GM18519 (cell line): ENCODE data around the gene SNAPC4.
"Not testable (repeated sequence)": the region's sequence is repeated elsewhere in the genome, so short reads cannot be mapped to it uniquely, and the experiment has no call there.

ENCODE experiments used
- ATAC-seq: cut with Tn5 transposase; IDR thresholded peaks from one replicate; pipeline ENCODE4 v1.9.1; 2021; ENCODE audit warnings: mild to moderate bottlenecking, moderate library complexity; ENCODE audit not compliant: unreplicated experiment, low FRiP score

The SNAPC4 gene

GRCh38 chr9:136434580-136435169 is 34.7 kb upstream of the SNAPC4 start:
- no peak for ATAC-seq

DNA sequence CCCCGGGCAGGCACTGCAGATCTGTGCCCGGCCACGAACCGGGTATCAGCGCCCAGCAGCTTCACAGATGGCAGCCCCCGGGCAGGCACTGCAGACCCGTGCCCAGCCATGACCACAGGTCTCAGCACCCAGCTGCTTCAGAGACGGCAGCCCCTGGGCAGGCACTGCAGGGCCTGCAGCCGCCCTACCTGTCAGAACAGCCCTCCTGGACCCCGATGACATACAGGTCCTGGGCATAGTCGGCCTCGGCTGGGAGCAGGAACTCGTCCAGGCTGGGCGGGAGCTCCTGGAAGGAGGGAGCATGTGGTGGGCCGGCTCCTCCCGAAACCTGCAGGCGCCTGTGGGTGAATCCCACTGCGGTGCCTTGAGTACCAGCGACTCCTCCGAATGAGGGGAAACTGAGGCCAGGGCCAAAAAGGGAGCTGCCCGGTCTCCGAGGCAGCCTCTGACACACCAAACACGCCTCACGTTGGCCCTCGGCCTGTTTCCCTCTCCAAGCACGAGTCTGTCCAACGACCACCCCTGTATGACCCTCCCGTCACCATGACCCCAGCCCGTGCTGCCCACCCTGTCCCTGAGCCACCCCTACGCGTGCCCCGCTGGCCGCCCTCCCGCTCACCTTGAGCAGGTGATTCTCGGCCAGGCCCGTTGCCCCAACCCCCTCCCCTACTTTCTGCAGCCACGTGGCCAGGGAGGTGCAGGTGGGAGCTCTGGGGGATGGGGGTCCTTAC is 34.0 kb upstream of the SNAPC4 start:
- no peak for ATAC-seq

- no peak for ATAC-seq
These were observed 33.2 kb upstream of the SNAPC4 start for GRCh38 chr9:136433043-136433715.

DNA sequence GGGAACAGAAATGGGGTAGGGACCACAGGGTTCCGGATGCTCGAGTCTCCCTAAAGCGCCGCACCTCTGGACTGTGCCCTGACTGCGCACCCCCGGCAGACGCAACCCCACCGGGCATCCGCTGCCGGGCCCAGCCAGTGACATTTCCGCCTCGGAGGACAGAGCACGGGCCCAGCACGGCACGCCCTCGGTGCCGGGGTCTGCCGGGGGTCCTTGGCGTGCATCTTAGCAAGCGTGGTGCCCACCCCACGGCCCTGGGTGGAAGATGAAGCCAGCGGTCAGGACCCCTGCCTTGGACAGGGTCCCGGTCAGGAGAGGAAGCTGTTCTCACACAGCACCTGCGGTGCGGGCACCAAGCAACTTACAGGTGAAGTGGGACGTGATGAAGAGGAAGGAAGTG is 32.6 kb upstream of the SNAPC4 start:
- ATAC-seq = no peak

DNA sequence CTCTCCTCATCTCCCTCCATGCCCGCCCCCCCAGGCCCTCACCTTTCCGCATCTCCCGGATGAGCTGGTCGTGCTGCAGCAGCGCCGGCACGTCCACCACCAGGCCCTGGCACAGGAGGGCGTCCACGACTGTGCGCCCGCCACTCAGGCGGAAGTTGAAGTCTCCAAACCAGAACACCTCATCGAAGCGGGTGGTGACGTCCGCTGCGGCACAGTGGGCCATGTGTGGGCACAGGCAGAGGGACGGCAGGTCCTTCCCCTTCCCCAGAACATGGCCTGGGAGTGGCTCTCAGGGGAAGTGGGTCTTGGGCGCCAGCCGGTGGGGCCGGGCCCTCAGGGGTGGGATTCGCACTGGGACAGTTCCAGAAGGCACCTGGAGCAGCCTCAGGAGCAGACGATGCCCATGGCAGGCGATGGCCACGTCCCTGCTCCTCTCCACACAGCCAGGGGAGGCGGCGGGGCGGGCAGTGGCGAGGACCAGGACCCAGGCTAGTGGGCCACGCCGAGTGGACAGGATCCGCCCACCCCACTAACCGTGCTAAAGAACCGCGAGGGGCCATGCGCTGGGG is 31.9 kb upstream of the SNAPC4 start:
- no peak for ATAC-seq

DNA sequence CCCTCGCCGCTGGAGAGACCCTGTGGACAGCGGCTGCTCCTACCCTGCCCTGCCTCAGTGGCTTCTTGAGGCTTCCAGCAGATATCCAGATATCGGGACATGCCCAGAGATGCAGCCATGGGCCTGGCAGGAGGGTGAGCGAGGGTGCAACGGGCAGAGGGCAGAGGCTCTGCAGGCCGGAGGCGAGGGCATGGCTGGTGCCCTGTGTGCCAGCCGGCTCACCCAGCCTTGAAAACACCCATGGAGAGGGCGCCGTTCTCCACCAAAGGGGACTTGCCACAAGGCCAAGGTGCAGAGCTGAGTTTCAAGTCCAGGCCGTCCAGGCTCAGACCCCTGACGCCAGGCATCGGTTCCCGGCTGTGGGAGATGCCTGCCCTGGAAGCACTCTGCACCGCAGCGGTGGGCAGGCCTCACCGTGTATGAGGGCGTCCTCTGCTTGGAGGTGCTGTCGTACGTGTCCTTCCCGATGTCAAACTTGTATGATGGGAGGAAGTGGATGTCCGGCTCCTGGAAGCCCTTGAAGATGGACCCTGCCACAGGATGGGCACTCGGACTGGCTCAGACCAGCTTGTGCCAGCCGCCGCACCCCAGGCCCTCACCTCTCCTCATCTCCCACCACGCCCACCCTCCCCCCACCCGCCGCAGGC is 30.7 kb upstream of the SNAPC4 start:
- ATAC-seq = no peak

GRCh38 chr9:136429683-136430491 is 29.9 kb upstream of the SNAPC4 start:
- no peak for ATAC-seq

DNA sequence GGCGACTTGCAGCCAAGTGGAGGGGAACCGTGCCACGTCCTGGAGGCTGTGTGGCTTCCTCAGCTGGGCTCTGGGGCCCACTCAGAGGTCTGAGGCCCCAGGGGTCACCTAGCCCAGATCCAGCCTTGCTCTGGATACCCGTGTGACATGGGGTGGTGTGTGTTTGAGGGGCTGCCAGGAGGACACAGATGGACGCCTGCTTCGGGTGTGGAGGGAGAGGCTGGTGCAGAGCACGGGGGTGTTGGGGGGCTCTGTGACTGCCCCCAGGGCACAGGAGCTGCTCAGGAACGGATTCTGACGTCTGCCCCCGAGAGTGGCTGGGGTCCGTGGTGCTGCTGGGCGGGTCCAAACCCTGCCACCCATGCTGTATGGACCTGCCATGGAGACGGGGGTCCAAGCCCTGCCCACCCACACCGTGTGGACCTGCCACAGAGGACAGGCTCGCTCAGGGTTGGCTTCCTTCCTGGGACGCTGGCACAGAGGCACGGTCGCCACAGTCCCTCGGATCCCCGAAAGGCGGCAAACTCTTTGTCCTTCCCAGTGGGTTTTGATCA is 29.2 kb upstream of the SNAPC4 start:
- ATAC-seq = no peak

DNA sequence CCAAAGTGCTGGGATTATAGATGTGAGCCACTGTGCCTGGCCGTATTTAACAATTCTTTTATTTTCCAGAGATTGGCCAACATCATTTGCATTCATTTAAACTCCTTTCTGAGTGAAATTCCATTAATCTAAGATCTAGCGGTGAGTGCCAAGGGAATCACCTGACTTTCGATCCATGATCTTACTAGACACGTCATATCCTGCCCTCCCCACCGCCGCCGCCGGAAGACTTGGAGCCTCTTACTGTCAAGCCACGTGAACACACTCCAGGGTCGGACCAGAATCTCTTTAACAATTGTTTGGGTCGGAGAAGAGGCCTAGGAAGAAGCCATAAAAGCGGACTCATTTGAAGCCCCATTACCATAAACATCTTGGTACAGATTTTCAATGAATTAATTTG is 26.8 kb upstream of the SNAPC4 start:
- no peak for ATAC-seq

- ATAC-seq = not testable (repeated sequence)
These were observed 25.4 kb upstream of the SNAPC4 start for GRCh38 chr9:136425367-136425766.

DNA sequence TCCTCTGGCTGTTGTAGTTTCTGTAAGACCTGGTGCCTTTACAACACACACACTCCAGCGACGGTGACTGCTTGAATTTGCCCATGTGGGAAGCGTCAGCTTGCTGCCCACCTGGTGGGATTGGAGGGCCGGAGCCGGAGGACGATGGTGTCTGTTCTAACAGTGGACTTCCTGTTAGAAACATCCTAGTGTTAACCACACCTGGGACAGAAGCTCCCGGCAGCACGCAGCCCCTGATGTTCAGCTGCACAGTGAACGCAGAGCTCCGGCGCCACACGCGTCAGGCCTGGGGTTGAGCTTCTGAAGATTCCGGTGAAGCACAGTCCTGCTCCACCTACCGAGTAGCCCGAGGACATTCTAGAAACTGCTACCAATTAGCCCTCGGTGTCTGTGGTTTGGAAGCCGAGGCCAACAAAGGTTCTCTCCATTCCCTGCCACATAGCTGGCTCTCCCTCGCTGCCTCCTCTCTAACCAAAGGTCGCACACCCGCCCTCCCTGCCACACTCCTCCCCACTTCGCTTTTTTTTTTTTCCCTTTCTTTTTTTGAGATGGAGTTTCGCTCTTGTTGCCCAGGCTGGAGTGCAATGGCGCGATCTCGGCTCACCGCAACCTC is 24.9 kb upstream of the SNAPC4 start:
- ATAC-seq = no peak

- ATAC-seq = no peak
These were observed 23.6 kb upstream of the SNAPC4 start for GRCh38 chr9:136423432-136424146.

GRCh38 chr9:136422876-136423275 is 22.9 kb upstream of the SNAPC4 start:
- ATAC-seq = no peak

DNA sequence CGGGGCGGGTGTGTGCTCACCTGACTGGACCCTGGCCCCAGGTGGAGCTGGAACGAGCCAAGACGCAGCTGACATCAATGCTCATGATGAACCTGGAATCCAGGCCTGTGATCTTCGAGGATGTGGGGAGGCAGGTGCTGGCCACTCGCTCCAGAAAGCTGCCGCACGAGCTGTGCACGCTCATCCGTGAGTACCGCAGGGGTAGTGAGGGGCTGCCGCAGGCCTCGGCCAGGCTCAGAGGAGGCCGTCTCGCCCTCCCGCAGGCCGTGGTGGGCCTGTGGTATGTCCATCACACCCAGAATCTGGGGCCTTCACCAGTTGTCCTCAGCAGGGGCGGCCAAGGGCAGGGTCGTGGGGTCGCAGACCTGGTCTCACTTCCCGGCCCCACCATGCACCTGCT is 21.8 kb upstream of the SNAPC4 start:
- no peak for ATAC-seq

DNA sequence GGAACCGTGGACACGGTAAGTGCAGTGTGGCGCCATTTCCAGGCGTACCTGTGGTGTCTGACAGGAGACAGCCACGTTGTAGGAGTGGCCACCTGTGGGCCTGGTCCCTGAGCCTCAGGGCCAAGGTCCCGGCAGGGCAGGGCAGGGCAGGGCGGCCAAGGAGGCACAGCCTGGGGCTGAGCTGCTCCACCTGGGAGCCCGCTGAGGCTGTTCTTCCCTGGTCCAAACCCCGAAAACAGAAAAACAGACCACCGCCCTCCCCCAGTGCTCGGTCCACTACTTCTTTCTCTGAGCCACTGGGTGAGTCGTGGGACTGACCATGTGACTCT is 19.1 kb upstream of the SNAPC4 start:
- ATAC-seq = no peak

GRCh38 chr9:136418182-136419091 is 18.5 kb upstream of the SNAPC4 start:
- no peak for ATAC-seq

GRCh38 chr9:136416914-136417313 is 16.9 kb upstream of the SNAPC4 start:
- ATAC-seq = no peak

DNA sequence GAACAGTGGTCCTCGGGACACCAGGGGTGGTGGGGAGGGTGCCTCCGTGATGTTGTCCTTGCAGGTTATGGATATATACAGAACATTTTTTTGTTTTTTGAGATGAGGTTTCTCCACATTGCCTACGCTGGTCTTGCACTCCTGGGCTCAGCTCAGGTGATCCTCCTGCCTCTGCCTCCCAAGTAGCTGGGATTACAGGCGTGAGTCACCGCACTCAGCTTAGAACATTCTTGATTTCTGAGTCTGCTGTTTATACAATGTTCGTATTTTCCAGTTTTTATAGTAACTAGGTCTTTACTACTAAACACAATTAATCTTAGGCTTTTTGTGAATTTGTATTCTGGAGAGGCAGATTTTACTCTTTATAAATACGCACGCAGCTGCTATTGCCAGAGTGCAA is 16.5 kb upstream of the SNAPC4 start:
- no peak for ATAC-seq
